Trophoblast cell (in vitro differentiated cells and primary cell): ENCODE results near the gene RBP5.

Experiments
- DNase-seq, 2 donors: peaks; one replicate each; pipeline ENCODE4 v3.0.0-alpha.2; 2016
- H2AFZ ChIP-seq: 2 replicates; pipeline ENCODE4 v1.6.1; 2013; ENCODE audit warnings: low read length, moderate library complexity, mild to moderate bottlenecking; ENCODE audit not compliant: insufficient read depth, poor library complexity
- H2AK5ac ChIP-seq: 2 replicates; pipeline ENCODE4 v1.6.1; 2013; ENCODE audit warnings: mild to moderate bottlenecking, low read length
- H2BK120ac ChIP-seq: 2 replicates; pipeline ENCODE4 v1.6.1; 2013; ENCODE audit warnings: low read length, mild to moderate bottlenecking, moderate library complexity; ENCODE audit not compliant: insufficient read depth, poor library complexity
- H2BK12ac ChIP-seq: 2 replicates; pipeline ENCODE4 v1.6.1; 2013; ENCODE audit warnings: mild to moderate bottlenecking, low read length, moderate library complexity
- H2BK5ac ChIP-seq: 2 replicates; pipeline ENCODE4 v1.6.1; 2013; ENCODE audit warnings: low read length, low read depth, moderate library complexity, mild to moderate bottlenecking; ENCODE audit not compliant: poor library complexity
- H3K14ac ChIP-seq: 2 replicates; pipeline ENCODE4 v1.6.1; 2013; ENCODE audit warnings: mild to moderate bottlenecking, low read length
- H3K18ac ChIP-seq: 2 replicates; pipeline ENCODE4 v1.6.1; 2013; ENCODE audit warnings: mild to moderate bottlenecking, low read length
- H3K23ac ChIP-seq: 2 replicates; pipeline ENCODE4 v1.6.1; 2013; ENCODE audit warnings: low read length
- H3K27ac ChIP-seq: 2 replicates; pipeline ENCODE4 v1.5.1; 2013; ENCODE audit warnings: low read depth, mild to moderate bottlenecking, inconsistent platforms, low read length, moderate library complexity
- H3K27me3 ChIP-seq: 2 replicates; pipeline ENCODE4 v1.6.1; 2013; ENCODE audit warnings: inconsistent platforms, mild to moderate bottlenecking, low read length, moderate library complexity; ENCODE audit not compliant: insufficient read depth
- H3K36me3 ChIP-seq, 2 experiments: 1 replicate in 1 of 2; 2 replicates in 1 of 2; pipeline ENCODE4 v1.6.1; 2013; ENCODE audit warnings: low read length in 2 of 2, mild to moderate bottlenecking in 2 of 2, moderate library complexity in 1 of 2; ENCODE audit not compliant: insufficient read depth in 2 of 2, control insufficient read depth in 1 of 2
- H3K4ac ChIP-seq: 2 replicates; pipeline ENCODE4 v1.6.1; 2013; ENCODE audit warnings: low read depth, mild to moderate bottlenecking, low read length, moderate library complexity
- H3K4me1 ChIP-seq, 2 experiments: 1 replicate in 1 of 2; 2 replicates in 1 of 2; pipeline ENCODE4 v1.6.1; 2013; ENCODE audit warnings: low read length in 2 of 2, mild to moderate bottlenecking in 2 of 2, moderate library complexity in 1 of 2; ENCODE audit not compliant: insufficient read depth in 2 of 2, control insufficient read depth in 1 of 2
- H3K4me2 ChIP-seq: 2 replicates; pipeline ENCODE4 v1.6.1; 2013; ENCODE audit warnings: inconsistent platforms, mild to moderate bottlenecking, low read length, moderate library complexity
- H3K4me3 ChIP-seq: 2 replicates; pipeline ENCODE4 v1.5.1; 2013; ENCODE audit warnings: mild to moderate bottlenecking, low read depth, low read length, inconsistent platforms
- H3K79me1 ChIP-seq: one replicate; pipeline ENCODE4 v1.6.1; 2013; ENCODE audit warnings: low read length
- H3K79me2 ChIP-seq: 2 replicates; pipeline ENCODE4 v1.6.1; 2013; ENCODE audit warnings: low read length, mild to moderate bottlenecking; ENCODE audit not compliant: control insufficient read depth, insufficient read depth, poor library complexity
- H3K9ac ChIP-seq: 2 replicates; pipeline ENCODE4 v1.6.1; 2013; ENCODE audit warnings: mild to moderate bottlenecking, low read length
- H3K9me3 ChIP-seq: 2 replicates; pipeline ENCODE4 v1.6.1; 2013; ENCODE audit warnings: low read depth, mild to moderate bottlenecking, control low read depth, inconsistent platforms, low read length; ENCODE audit not compliant: insufficient read depth
- H4K12ac ChIP-seq: 2 replicates; pipeline ENCODE4 v1.6.1; 2013; ENCODE audit warnings: low read depth, mild to moderate bottlenecking, low read length, moderate library complexity
- H4K8ac ChIP-seq: 2 replicates; pipeline ENCODE4 v1.6.1; 2013; ENCODE audit warnings: low read depth, mild to moderate bottlenecking, low read length, moderate library complexity
- H4K91ac ChIP-seq: one replicate; pipeline ENCODE4 v1.6.1; 2013; ENCODE audit warnings: low read depth, mild to moderate bottlenecking, low read length, moderate library complexity
- WGBS: extraction: QIAGEN DNeasy Blood & Tissue Kit; methylation state at CpG from one replicate; pipeline ENCODE4 v1.1.7; 2013; ENCODE audit warnings: missing lambda C conversion rate; ENCODE audit not compliant: insufficient read length, insufficient coverage; ENCODE audit errors: extremely low coverage; 5-methylcytosine and 5-hydroxymethylcytosine counted together

RBP5 gene

DNA sequence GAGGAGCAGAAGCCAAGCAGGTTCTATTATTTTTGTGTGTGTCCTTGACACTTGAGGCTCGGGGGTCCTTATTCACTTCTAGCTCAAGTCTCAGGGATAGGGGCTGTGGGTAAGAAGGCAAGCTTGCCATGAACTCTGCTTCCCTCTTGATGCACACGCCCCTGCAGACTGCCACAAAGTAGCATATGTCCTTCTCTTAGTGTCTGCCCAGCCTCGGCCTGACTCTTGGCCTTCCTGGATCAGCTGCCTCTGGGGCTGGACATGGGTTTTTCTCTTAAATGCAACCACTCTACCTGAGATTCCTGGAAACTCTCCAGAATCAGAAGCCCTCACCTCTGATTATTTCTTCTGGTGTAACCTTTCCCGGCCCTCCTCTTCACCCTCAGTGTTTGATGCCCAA, 32.6 kb upstream of the RBP5 start:
- Histone ChIP-seq H3K27me3 (no peaks in the 10 kb centered on the region), H3K4me1 (no peaks in the 10 kb centered on the region), H3K79me2 (no peaks in the 10 kb centered on the region), H3K9me3 (peaks cover 5% of the 10 kb centered on the region), H3K18ac (no peak overlapping the region), H3K4me3 (no peak overlapping the region), H3K27ac (no peak overlapping the region), H3K36me3 (peaks cover 3 to 7% of the 10 kb centered on the region in 2 experiments), H3K9ac (no peak overlapping the region), H2AFZ (no peak overlapping the region), H3K14ac (no peak overlapping the region), H4K8ac (no peak overlapping the region), H2BK120ac (no peak overlapping the region), H2BK12ac (no peak overlapping the region), H4K12ac (no peak overlapping the region), H3K4me2 (no peak overlapping the region), H2AK5ac (no peak overlapping the region), H2BK5ac (no peak overlapping the region), H3K23ac (no peak overlapping the region), H4K91ac (no peak overlapping the region), H3K4ac (no peak overlapping the region), H3K79me1 (no peaks in the 10 kb centered on the region)
- WGBS = no CpG with 5 or more reads among the region's 4 CpGs
- DNase-seq = no peak

- no peak overlapping the region for H2BK120ac ChIP-seq
- H3K79me1 ChIP-seq = no peaks in the 10 kb centered on the region
- DNase-seq = no peak
- H3K79me2 ChIP-seq = no peaks in the 10 kb centered on the region
- H3K36me3 ChIP-seq = peaks cover 3 to 8% of the 10 kb centered on the region in 2 experiments
- no peak overlapping the region for H3K9ac ChIP-seq
- no peak overlapping the region for H3K18ac ChIP-seq
- H3K27ac ChIP-seq = no peak overlapping the region
- H3K4me1 ChIP-seq = peaks cover 6 to 9% of the 10 kb centered on the region in 2 experiments
- no peak overlapping the region for H3K14ac ChIP-seq
- no peak overlapping the region for H2AFZ ChIP-seq
- no peaks in the 10 kb centered on the region for H3K27me3 ChIP-seq
- peaks cover 6% of the 10 kb centered on the region for H3K9me3 ChIP-seq
- no peak overlapping the region for H4K91ac ChIP-seq
- no peak overlapping the region for H4K12ac ChIP-seq
- H3K4ac ChIP-seq = no peak overlapping the region
- H2AK5ac ChIP-seq = no peak overlapping the region
- no peak overlapping the region for H3K4me2 ChIP-seq
- no peak overlapping the region for H4K8ac ChIP-seq
- no peak overlapping the region for H2BK12ac ChIP-seq
- H3K4me3 ChIP-seq = no peak overlapping the region
- H2BK5ac ChIP-seq = no peak overlapping the region
- no CpG with 5 or more reads among the region's 7 CpGs for WGBS
- H3K23ac ChIP-seq = no peak overlapping the region
These were observed 31.5 kb upstream of the RBP5 start for GRCh38 chr12:7160183-7160582.

DNA sequence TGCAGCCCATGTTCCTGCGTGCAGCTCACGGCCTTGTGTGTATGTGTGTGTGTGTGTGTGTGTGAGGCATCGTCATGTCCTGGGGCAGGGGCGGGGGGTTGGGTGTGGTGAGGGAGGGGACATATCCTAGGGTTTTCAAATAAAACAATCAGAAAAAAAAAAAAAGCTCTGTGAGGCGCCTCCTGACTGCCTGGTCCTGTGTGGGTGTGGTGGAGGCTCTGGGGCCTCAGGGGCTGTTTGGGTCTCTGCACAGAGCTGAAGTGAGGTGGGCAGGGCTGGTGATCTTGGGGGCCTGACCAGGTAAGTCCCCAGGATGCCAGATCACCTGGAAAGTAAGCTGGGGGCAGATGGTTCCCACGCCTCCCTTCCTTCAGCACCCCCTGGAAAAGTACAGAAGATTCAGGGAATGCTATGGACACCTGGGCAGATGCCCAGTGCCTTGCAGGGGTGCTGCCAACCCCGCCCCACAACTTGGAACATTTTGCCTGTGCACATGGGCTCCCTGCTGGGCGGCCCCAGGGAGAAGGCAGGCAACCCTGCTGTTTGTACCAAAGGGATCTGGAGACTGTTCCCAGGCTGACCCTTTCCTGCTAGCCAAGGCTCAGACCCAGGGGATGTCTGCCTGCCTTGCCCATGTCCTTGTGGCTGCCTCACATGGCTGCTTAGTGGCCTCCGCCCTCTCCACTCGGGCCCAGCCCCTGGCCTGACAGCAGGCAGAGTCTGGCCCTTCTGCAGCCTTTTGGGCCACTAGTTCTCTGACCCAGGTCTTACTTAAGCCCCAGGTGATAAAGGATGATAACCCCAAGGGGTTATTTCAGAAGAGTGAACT, 30.3 kb upstream of the RBP5 start:
- Histone ChIP-seq H3K9ac (no peak overlapping the region), H2BK5ac (no peak overlapping the region), H3K79me2 (no peaks in the 10 kb centered on the region), H2AFZ (no peak overlapping the region), H2BK120ac (no peak overlapping the region), H2AK5ac (no peak overlapping the region), H3K27me3 (no peaks in the 10 kb centered on the region), H4K8ac (no peak overlapping the region), H3K36me3 (peaks cover 3 to 8% of the 10 kb centered on the region in 2 experiments), H3K79me1 (no peaks in the 10 kb centered on the region), H3K14ac (no peak overlapping the region), H3K18ac (no peak overlapping the region), H3K4me3 (no peak overlapping the region), H3K23ac (no peak overlapping the region), H3K4me1 (peaks cover 9 to 11% of the 10 kb centered on the region in 2 experiments), H2BK12ac (no peak overlapping the region), H3K4ac (no peak overlapping the region), H3K27ac (no peak overlapping the region), H4K91ac (no peak overlapping the region), H3K9me3 (peaks cover 6% of the 10 kb centered on the region), H4K12ac (no peak overlapping the region), H3K4me2 (no peak overlapping the region)
- DNase-seq = no peak
- WGBS = no CpG with 5 or more reads among the region's 10 CpGs

- Histone ChIP-seq H3K27ac (no peak overlapping the region), H3K79me1 (no peaks in the 10 kb centered on the region), H3K36me3 (peaks cover 3 to 8% of the 10 kb centered on the region in 2 experiments), H3K4me1 (peaks cover 13 to 15% of the 10 kb centered on the region in 2 experiments), H3K4me2 (no peak overlapping the region), H3K23ac (no peak overlapping the region), H3K9me3 (peaks cover 6% of the 10 kb centered on the region), H4K91ac (no peak overlapping the region), H2BK120ac (no peak overlapping the region), H3K18ac (no peak overlapping the region), H2AFZ (no peak overlapping the region), H3K4me3 (no peak overlapping the region), H3K4ac (no peak overlapping the region), H3K9ac (no peak overlapping the region), H4K12ac (no peak overlapping the region), H3K27me3 (no peaks in the 10 kb centered on the region), H3K14ac (no peak overlapping the region), H2AK5ac (no peak overlapping the region), H2BK12ac (no peak overlapping the region), H2BK5ac (no peak overlapping the region), H3K79me2 (no peaks in the 10 kb centered on the region), H4K8ac (no peak overlapping the region)
- no peak for DNase-seq
- WGBS = no CpG with 5 or more reads among the region's 17 CpGs
These were observed 28.7 kb upstream of the RBP5 start for GRCh38 chr12:7157391-7157790.
